K562 (cell line): Measurements from ENCODE around the gene LRP2BP.

ENCODE experiments used
- BHLHE40 ChIP-seq: IDR thresholded peaks from 2 replicates; pipeline ENCODE4 v1.6.1; 2011; ENCODE audit warnings: low read length, improper control_type of control experiment
- POLR2A ChIP-seq: fragments of 450-650 bp; conservative IDR thresholded peaks from 2 replicates; pipeline ENCODE4 v1.6.1; 2016
- TF ChIP-seq, protein P1 (sequence below): fragments of 200-800 bp; sonication (Bioruptor generic); IDR thresholded peaks from 2 replicates; pipeline ENCODE4 v1.6.1; 2017; ENCODE audit warnings: missing genetic modification characterization, missing compliant biosample characterization
- TF ChIP-seq, protein P2 (sequence below), 2 experiments: fragments of 450-650 bp in 1 of 2; sonication (generic) in 1 of 2; formaldehyde crosslinking in 1 of 2; IDR thresholded peaks in 1 of 2; conservative IDR thresholded peaks in 1 of 2; 2 replicates each; pipeline versions ENCODE4 v1.6.1 to v1.8.1; 2016 to 2023; ENCODE audit warnings: mild to moderate bottlenecking in 2 of 2, moderate library complexity in 2 of 2, inconsistent platforms in 1 of 2, missing genetic modification reagents in 1 of 2
- TF ChIP-seq, protein P3 (sequence below), 3 experiments: IDR thresholded peaks in 2 of 3; conservative IDR thresholded peaks in 1 of 3; 2 replicates each; pipeline ENCODE4 v1.5.1; 2011 to 2012; ENCODE audit warnings: low read length in 3 of 3, mild to moderate bottlenecking in 3 of 3, control low read depth in 2 of 3, improper control_type of control experiment in 1 of 3, inconsistent platforms in 1 of 3, low read depth in 1 of 3, mixed read lengths in 1 of 3, moderate library complexity in 1 of 3; ENCODE audit not compliant: insufficient read depth in 2 of 3
- TF ChIP-seq, protein P4 (sequence below): IDR thresholded peaks from 3 replicates; pipeline ENCODE4 v1.6.1; 2011; ENCODE audit warnings: borderline replicate concordance, mild to moderate bottlenecking; ENCODE audit not compliant: insufficient read length, insufficient read depth
- TF ChIP-seq, protein P5 (sequence below): sonication (generic); formaldehyde crosslinking; IDR thresholded peaks from 2 replicates; pipeline ENCODE4 v1.8.0; 2022; ENCODE audit warnings: missing genetic modification reagents, mild to moderate bottlenecking, moderate library complexity, borderline replicate concordance

DNA sequence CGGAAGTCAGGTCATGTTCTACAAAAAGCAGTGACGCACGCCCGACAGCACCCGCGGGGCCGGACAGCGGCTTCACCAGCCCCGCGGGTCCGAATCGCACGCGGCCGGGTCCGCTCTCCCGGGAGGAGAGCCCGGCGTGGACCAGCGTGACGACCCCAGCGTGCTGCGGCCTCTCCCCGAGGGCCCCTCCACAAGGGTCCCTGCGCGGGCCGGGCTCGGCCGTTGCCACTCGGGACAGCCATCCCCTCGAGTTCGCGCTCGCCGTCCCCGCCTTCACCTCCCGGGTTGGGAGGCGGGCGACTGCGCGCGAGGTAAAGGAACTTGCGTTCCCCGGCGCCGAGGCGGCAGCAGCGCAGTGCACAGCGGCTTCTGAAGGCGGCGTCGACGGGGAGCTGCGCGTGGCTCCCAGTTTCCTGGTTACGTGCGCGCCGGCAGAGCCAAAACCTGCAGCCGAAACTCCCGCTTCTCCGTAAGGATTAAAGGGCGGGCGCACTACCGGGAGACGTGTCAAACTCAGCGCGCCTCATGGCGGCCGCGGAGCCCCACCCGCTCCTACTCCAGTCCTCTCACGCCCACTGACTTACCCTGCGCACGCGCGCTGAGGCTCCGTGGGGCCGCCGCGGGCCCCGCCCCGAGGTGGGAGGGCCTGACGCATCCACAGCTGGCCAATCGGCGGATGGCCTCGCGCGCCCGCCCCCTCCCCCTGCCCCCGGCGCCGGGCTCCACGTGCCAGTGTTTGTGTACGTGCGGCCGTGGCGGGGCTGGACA lies 416 bp upstream of the LRP2BP start:
- TF ChIP-seq, protein P1, sequence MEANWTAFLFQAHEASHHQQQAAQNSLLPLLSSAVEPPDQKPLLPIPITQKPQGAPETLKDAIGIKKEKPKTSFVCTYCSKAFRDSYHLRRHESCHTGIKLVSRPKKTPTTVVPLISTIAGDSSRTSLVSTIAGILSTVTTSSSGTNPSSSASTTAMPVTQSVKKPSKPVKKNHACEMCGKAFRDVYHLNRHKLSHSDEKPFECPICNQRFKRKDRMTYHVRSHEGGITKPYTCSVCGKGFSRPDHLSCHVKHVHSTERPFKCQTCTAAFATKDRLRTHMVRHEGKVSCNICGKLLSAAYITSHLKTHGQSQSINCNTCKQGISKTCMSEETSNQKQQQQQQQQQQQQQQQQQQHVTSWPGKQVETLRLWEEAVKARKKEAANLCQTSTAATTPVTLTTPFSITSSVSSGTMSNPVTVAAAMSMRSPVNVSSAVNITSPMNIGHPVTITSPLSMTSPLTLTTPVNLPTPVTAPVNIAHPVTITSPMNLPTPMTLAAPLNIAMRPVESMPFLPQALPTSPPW (CRISPR knock-in tag): peak; percentile 97
- TF ChIP-seq BHLHE40: peak; percentile 93
- peak; percentile 87 for TF ChIP-seq POLR2A
- TF ChIP-seq, protein P2, sequence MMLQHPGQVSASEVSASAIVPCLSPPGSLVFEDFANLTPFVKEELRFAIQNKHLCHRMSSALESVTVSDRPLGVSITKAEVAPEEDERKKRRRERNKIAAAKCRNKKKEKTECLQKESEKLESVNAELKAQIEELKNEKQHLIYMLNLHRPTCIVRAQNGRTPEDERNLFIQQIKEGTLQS (IDR thresholded peaks at IDR 0.05): peak; percentile 74; the same call in 1 of the 2 replicates
- TF ChIP-seq, protein P2 (CRISPR knock-in tag; conservative IDR thresholded peaks at IDR 0.05): 0 out of 2 replicates have a peak, but pooled peaks have one; percentile 49
- TF ChIP-seq, protein P3, sequence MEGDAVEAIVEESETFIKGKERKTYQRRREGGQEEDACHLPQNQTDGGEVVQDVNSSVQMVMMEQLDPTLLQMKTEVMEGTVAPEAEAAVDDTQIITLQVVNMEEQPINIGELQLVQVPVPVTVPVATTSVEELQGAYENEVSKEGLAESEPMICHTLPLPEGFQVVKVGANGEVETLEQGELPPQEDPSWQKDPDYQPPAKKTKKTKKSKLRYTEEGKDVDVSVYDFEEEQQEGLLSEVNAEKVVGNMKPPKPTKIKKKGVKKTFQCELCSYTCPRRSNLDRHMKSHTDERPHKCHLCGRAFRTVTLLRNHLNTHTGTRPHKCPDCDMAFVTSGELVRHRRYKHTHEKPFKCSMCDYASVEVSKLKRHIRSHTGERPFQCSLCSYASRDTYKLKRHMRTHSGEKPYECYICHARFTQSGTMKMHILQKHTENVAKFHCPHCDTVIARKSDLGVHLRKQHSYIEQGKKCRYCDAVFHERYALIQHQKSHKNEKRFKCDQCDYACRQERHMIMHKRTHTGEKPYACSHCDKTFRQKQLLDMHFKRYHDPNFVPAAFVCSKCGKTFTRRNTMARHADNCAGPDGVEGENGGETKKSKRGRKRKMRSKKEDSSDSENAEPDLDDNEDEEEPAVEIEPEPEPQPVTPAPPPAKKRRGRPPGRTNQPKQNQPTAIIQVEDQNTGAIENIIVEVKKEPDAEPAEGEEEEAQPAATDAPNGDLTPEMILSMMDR (IDR thresholded peaks at IDR 0.05 in 2 of 3, conservative IDR thresholded peaks at IDR 0.05 in 1 of 3; ENCODE audit: insufficient read depth in 2 of 3, low read depth in 1 of 3, low read length in 3 of 3): no peak
- TF ChIP-seq, protein P4, sequence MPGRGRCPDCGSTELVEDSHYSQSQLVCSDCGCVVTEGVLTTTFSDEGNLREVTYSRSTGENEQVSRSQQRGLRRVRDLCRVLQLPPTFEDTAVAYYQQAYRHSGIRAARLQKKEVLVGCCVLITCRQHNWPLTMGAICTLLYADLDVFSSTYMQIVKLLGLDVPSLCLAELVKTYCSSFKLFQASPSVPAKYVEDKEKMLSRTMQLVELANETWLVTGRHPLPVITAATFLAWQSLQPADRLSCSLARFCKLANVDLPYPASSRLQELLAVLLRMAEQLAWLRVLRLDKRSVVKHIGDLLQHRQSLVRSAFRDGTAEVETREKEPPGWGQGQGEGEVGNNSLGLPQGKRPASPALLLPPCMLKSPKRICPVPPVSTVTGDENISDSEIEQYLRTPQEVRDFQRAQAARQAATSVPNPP: no peak
- TF ChIP-seq, protein P5, sequence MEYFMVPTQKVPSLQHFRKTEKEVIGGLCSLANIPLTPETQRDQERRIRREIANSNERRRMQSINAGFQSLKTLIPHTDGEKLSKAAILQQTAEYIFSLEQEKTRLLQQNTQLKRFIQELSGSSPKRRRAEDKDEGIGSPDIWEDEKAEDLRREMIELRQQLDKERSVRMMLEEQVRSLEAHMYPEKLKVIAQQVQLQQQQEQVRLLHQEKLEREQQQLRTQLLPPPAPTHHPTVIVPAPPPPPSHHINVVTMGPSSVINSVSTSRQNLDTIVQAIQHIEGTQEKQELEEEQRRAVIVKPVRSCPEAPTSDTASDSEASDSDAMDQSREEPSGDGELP (CRISPR knock-in tag): peak; percentile 69
